NT2/D1 (cell line): ENCODE results near the gene TENM4.

ENCODE experiments used
- SUZ12 ChIP-seq: IDR thresholded peaks from 2 replicates; pipeline ENCODE4 v1.6.1; 2011; ENCODE audit not compliant: insufficient read length, insufficient read depth; ENCODE audit errors: extremely low read depth
- ZNF274 ChIP-seq: IDR thresholded peaks from 2 replicates; pipeline ENCODE4 v1.6.1; 2011; ENCODE audit warnings: mild to moderate bottlenecking, low read depth, low read length

DNA sequence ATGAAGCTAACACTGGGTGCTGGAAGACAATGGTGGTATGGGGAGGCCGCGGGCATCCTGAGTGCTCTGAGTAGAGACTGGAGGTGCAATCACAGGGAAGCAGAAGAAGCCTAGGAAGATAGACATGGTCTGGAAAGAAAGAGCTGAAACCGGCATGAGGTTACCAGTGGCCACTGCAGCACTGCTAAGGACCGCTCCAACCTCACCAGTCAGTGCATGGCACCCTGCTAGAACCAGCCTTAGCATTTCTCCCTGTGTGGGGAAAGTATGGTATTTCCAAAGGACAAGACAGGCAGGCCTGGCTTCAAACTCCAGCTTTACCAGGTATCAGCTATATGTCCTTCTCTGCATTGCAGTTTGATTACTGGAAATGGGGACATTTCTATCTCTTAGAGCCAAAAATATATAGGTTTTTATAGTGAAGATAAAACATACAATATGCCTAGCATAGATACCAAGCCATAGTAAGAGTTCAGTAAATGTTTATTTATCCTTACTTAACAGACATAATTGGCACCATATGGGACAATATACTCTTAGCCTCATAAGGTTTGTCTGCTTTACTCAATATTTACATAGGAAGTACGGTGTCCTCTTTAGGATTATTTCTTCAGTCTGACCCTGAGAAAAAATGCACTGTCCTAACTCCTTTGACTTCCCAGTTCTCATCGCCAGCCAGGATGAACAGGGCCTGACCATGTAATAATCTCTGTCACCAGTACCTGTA is 231.1 kb downstream of the TENM4 start:
- TF ChIP-seq SUZ12 (no peak), ZNF274 (no peak)
